K562 (cell line): ENCODE data around the gene MXI1. TPM values are rescaled to one million over a fixed set of nuclear protein-coding genes. Genes with fewer than 3 reads are reported as not detected.

Experiments used
- ATAC-seq: fragments of 200-7000 bp; cut with Tn5 transposase; 3 replicates; pipeline ENCODE4 v1.9.1; 2020; ENCODE audit warnings: moderate library complexity
- BruUV-seq: library from RNA; stranded (reverse); fragments of 400-500 nt; replicated peaks from 2 replicates; lab custom pipeline; 2021; lab: Mats Ljungman, UMichigan
- CTCF ChIA-PET: fragments of 300-600 bp; formaldehyde crosslinking; extraction: SDS; loops from one replicate; lab custom pipeline; 2021; ENCODE audit warnings: low intra/inter-chr PET ratio; lab: Yijun Ruan, JAX
- POLR2A ChIA-PET: fragments of 300-600, 350-650 bp; sonication (Branson Sonifier 250); formaldehyde crosslinking; extraction: SDS; loops from one replicate; lab custom pipeline; 2021; ENCODE audit warnings: antibody characterized with exemption, inconsistent platforms; lab: Yijun Ruan, JAX
- DNase-seq, 4 experiments: peaks; one replicate each; pipeline versions ENCODE4 v3.0.0 to v3.0.0-alpha.2; 2011 to 2018; ENCODE audit warnings: low spot score in 3 of 4, mixed read lengths in 3 of 4; ENCODE audit errors: extremely low read depth in 1 of 4
- FAIRE-seq: peaks from 2 replicates; lab custom pipeline; 2011; peaks lifted over from hg19 to GRCh38; lab: Jason Lieb, UNC
- H2AFZ ChIP-seq: 2 replicates; pipeline ENCODE4 v1.6.0; 2011; ENCODE audit warnings: low read depth, low read length, control low read depth, inconsistent platforms
- H3K27ac ChIP-seq: fragments of 200-600 bp; 3 replicates; pipeline ENCODE4 v1.8.0; 2011; ENCODE audit warnings: low read depth, mild to moderate bottlenecking, control low read depth, inconsistent platforms, low read length, moderate library complexity, mixed read lengths; ENCODE audit errors: extremely low read depth
- H3K27me3 ChIP-seq, 2 experiments: fragments of 300-600 bp in 1 of 2; 2 replicates in 1 of 2; 3 replicates in 1 of 2; pipeline versions ENCODE4 v1.6.0 to v1.8.0; 2011; ENCODE audit warnings: inconsistent platforms in 2 of 2, low read length in 2 of 2, mild to moderate bottlenecking in 1 of 2, mixed read lengths in 1 of 2, moderate library complexity in 1 of 2; ENCODE audit not compliant: control insufficient read depth in 2 of 2, insufficient read depth in 2 of 2
- H3K36me3 ChIP-seq: fragments of 300-600 bp; 3 replicates; pipeline ENCODE4 v1.8.0; 2011; ENCODE audit warnings: mild to moderate bottlenecking, low read length, inconsistent platforms; ENCODE audit not compliant: control insufficient read depth, insufficient read depth
- H3K4me1 ChIP-seq, 2 experiments: fragments of 200-600 bp in 1 of 2; replicated peaks in 1 of 2; 2 replicates in 1 of 2; 3 replicates in 1 of 2; pipeline versions ENCODE4 v1.5.1 to v1.8.0; 2011; ENCODE audit warnings: inconsistent platforms in 2 of 2, low read length in 2 of 2, mild to moderate bottlenecking in 1 of 2, mixed read lengths in 1 of 2, moderate library complexity in 1 of 2; ENCODE audit not compliant: control insufficient read depth in 2 of 2, insufficient read depth in 2 of 2
- H3K4me2 ChIP-seq: 2 replicates; pipeline ENCODE4 v1.6.1; 2011; ENCODE audit warnings: low read length, control low read depth, inconsistent platforms, mixed read lengths; ENCODE audit not compliant: insufficient read depth
- H3K4me3 ChIP-seq: fragments of 200-600 bp; sonication (generic), shearing (Covaris generic); 2 replicates; pipeline ENCODE4 v1.5.1; 2016; ENCODE audit warnings: control low read depth, inconsistent platforms
- H3K79me2 ChIP-seq: fragments of 200-600 bp; 3 replicates; pipeline ENCODE4 v1.8.0; 2011; ENCODE audit warnings: low read length, inconsistent platforms; ENCODE audit not compliant: control insufficient read depth, insufficient read depth
- H3K9ac ChIP-seq, 2 experiments: 2 replicates each; pipeline versions ENCODE4 v1.6.0 to v1.6.1; 2011; ENCODE audit warnings: low read depth in 2 of 2, low read length in 2 of 2, control low read depth in 1 of 2, inconsistent platforms in 1 of 2, mild to moderate bottlenecking in 1 of 2, mixed read lengths in 1 of 2; ENCODE audit not compliant: insufficient read depth in 1 of 2
- H3K9me1 ChIP-seq: one replicate; pipeline ENCODE4 v1.6.0; 2011; ENCODE audit warnings: inconsistent platforms, mild to moderate bottlenecking, low read length, moderate library complexity; ENCODE audit not compliant: control insufficient read depth, insufficient read depth
- H3K9me3 ChIP-seq: replicated peaks from 2 replicates; pipeline ENCODE4 v1.5.1; 2011; ENCODE audit warnings: low read depth, low read length, inconsistent platforms; ENCODE audit not compliant: control insufficient read depth, insufficient read depth
- H4K20me1 ChIP-seq: replicated peaks from 2 replicates; pipeline ENCODE4 v1.6.1; 2011; ENCODE audit warnings: low read length, inconsistent platforms, mixed read lengths; ENCODE audit not compliant: control insufficient read depth, insufficient read depth
- MBD1 ChIP-seq: fragments of 250-450 bp; sonication (Bioruptor Pico); IDR thresholded peaks from 2 replicates; pipeline ENCODE4 v1.8.0; 2022; ENCODE audit warnings: inconsistent platforms
- NFE2 ChIP-seq: IDR thresholded peaks from 2 replicates; pipeline ENCODE4 v1.6.1; 2014; ENCODE audit warnings: antibody characterized with exemption, low read depth
- RFX1 ChIP-seq: fragments of 450-650 bp; IDR thresholded peaks from 2 replicates; pipeline ENCODE4 v1.6.1; 2016; ENCODE audit warnings: mild to moderate bottlenecking, moderate library complexity
- VEZF1 ChIP-seq: fragments of 200-800 bp; sonication (Bioruptor generic); IDR thresholded peaks from 2 replicates; pipeline ENCODE4 v1.6.1; 2017; ENCODE audit warnings: missing genetic modification characterization, missing compliant biosample characterization
- WGBS: fragments of 100-300 bp; shearing (Covaris generic); methylation state at CpG from one replicate; pipeline ENCODE4 v1.1.6; 2016; ENCODE audit warnings: low coverage, mixed read lengths; ENCODE audit not compliant: insufficient coverage; ENCODE audit errors: missing lambda C conversion rate; 5-methylcytosine and 5-hydroxymethylcytosine counted together
- in situ Hi-C: fragments of 300-500 bp; cut with MboI; formaldehyde crosslinking; loops from 4 replicates; pipeline ENCODE4 v1.15.0; 2018; ENCODE audit warnings: inconsistent platforms, mixed read lengths
- intact Hi-C: fragments of 100-400 bp; cut with micrococcal nuclease; formaldehyde crosslinking; loops from 2 replicates; pipeline ENCODE4 v1.14.2; 2022
- polyA plus RNA-seq, 8 experiments: library from polyadenylated mRNA; depleted of rRNA in 4 of 8; stranded (reverse) in 5 of 8; unstranded in 3 of 8; fragments of >200 nt; fragmentation: Nextera tagmentation in 2 of 8; fragmentation: Illumina TruSeq in 1 of 8; extraction: Ambion mirVana in 2 of 8; extraction: Trizol in 1 of 8; gene quantifications; 2 replicates each; pipeline versions ENCODE4 v1.2.1 to v1.2.3, GENCODE V29; 2011 to 2014; ENCODE audit warnings: inconsistent platforms in 1 of 8, missing spikeins in 1 of 8
- total RNA-seq, 7 experiments: library from RNA; depleted of rRNA in 6 of 7; stranded (reverse); fragments of >200 nt in 6 of 7; fragmentation: Illumina TruSeq in 2 of 7; extraction: Trizol in 2 of 7; gene quantifications; 2 replicates each; pipeline versions ENCODE4 v1.2.1 to v1.2.3, GENCODE V29; 2011 to 2021; ENCODE audit warnings: low replicate concordance in 1 of 7

The MXI1 gene
- total and polyA plus RNA-seq, 9 of the 15 experiments (the other 6 are each of a cell fraction or from before 2014, with no cell fraction given), result 9.1 to 23.7 (median 14.8) TPM

GRCh38 chr10:110214371-110214826, 7.0 kb downstream of the MXI1 start:
- no peaks in the 10 kb centered on the region for H3K9me3 ChIP-seq
- peaks cover 38 to 48% of the 10 kb centered on the region in 2 experiments; a peak in 4 of 5 replicates for H3K4me1 ChIP-seq
- intact Hi-C loops, result no loop called here
- in situ Hi-C loops, result no loop called here
- H3K4me2 ChIP-seq, result no peak overlapping the region
- no peaks in the 10 kb centered on the region for H3K9me1 ChIP-seq
- ATAC-seq, result no peak
- 6% methylated on average over 2 of the region's 3 CpGs for WGBS
- H3K27ac ChIP-seq, result no peak overlapping the region
- H3K79me2 ChIP-seq, result peaks cover 71% of the 10 kb centered on the region
- H2AFZ ChIP-seq, result no peak overlapping the region
- TF ChIP-seq MBD1 (CRISPR knock-in tag) (no peak), NFE2 (0 out of 2 replicates have a peak, but pooled peaks have one; percentile 10), VEZF1 (CRISPR knock-in tag) (peak; percentile 40; the same call in 1 of the 2 replicates), RFX1 (peak; percentile 35)
- H4K20me1 ChIP-seq, result no peaks in the 10 kb centered on the region
- FAIRE-seq, result peak; percentile 6
- H3K4me3 ChIP-seq, result no peak overlapping the region
- POLR2A ChIA-PET, result no interaction called here
- peak in 1 of 4 experiments; percentile 18 for DNase-seq
- no peak overlapping the region; a peak in 1 of 4 replicates for H3K9ac ChIP-seq
- H3K36me3 ChIP-seq, result no peaks in the 10 kb centered on the region
- CTCF ChIA-PET, result no interaction called here
- H3K27me3 ChIP-seq, result no peaks in the 10 kb centered on the region
- no TSS peak for BruUV-seq
